KMS-11 (cell line): ENCODE measurements around the gene ATXN7L1.
"Not testable (repeated sequence)": the region's sequence is repeated elsewhere in the genome, so short reads cannot be mapped to it uniquely, and the experiment has no call there.

Source experiments
- H2AFZ ChIP-seq: fragments of 200-600 bp; sonication (generic); 2 replicates; pipeline ENCODE4 v1.6.1; 2016; ENCODE audit warnings: antibody characterized with exemption, mixed run types, low read depth
- H3K27ac ChIP-seq: fragments of 200-600 bp; sonication (generic); 2 replicates; pipeline ENCODE4 v1.6.1; 2016; ENCODE audit warnings: mild to moderate bottlenecking, mixed run types
- H3K27me3 ChIP-seq: fragments of 200-600 bp; sonication (generic); 2 replicates; pipeline ENCODE4 v1.6.1; 2017; ENCODE audit warnings: mild to moderate bottlenecking, low read depth, mixed run types, moderate library complexity; ENCODE audit not compliant: insufficient read depth
- H3K36me3 ChIP-seq: fragments of 200-600 bp; sonication (generic); 2 replicates; pipeline ENCODE4 v1.6.1; 2017; ENCODE audit warnings: mild to moderate bottlenecking, mixed run types; ENCODE audit not compliant: insufficient read depth
- H3K4me1 ChIP-seq: fragments of 200-600 bp; sonication (generic); 2 replicates; pipeline ENCODE4 v1.6.1; 2016; ENCODE audit warnings: mild to moderate bottlenecking, low read depth, mixed run types; ENCODE audit not compliant: poor library complexity, severe bottlenecking
- H3K4me2 ChIP-seq: fragments of 200-600 bp; sonication (generic); 2 replicates; pipeline ENCODE4 v1.7.0; 2016; ENCODE audit warnings: mild to moderate bottlenecking, mixed run types
- H3K4me3 ChIP-seq: fragments of 200-600 bp; sonication (generic); IDR thresholded peaks from 2 replicates; pipeline ENCODE4 v1.6.1; 2017; ENCODE audit warnings: low read depth, low read length, mixed read lengths; ENCODE audit not compliant: insufficient read depth
- H3K79me2 ChIP-seq: fragments of 200-600 bp; sonication (generic); 2 replicates; pipeline ENCODE4 v1.6.1; 2016; ENCODE audit warnings: low read depth, mixed run types; ENCODE audit not compliant: insufficient read depth
- H3K9ac ChIP-seq: fragments of 200-600 bp; sonication (generic); 2 replicates; pipeline ENCODE4 v1.6.1; 2016; ENCODE audit warnings: mild to moderate bottlenecking, mixed run types
- H4K20me1 ChIP-seq: fragments of 200-600 bp; sonication (generic); 2 replicates; pipeline ENCODE4 v1.6.1; 2016; ENCODE audit warnings: mild to moderate bottlenecking, mixed run types; ENCODE audit not compliant: insufficient read depth
- CTCF ChIP-seq: fragments of 200-600 bp; sonication (generic); conservative IDR thresholded peaks from 2 replicates; pipeline ENCODE4 v1.6.1; 2017; ENCODE audit warnings: low read depth, mild to moderate bottlenecking, antibody characterized with exemption, low read length, moderate library complexity, mixed read lengths

ATXN7L1 gene

GRCh38 chr7:105600720-105601550 is 275.5 kb downstream of the ATXN7L1 start:
- Histone ChIP-seq H3K4me1 (no peaks in the 10 kb centered on the region), H2AFZ (no peak overlapping the region), H4K20me1 (no peaks in the 10 kb centered on the region), H3K27me3 (no peaks in the 10 kb centered on the region), H3K4me3 (no peak overlapping the region), H3K36me3 (no peaks in the 10 kb centered on the region), H3K4me2 (no peak overlapping the region), H3K27ac (no peak overlapping the region), H3K9ac (no peak overlapping the region), H3K79me2 (no peaks in the 10 kb centered on the region)
- no peak for TF ChIP-seq CTCF

- Histone ChIP-seq H3K36me3 (no peaks in the 10 kb centered on the region), H3K4me1 (peaks cover 8% of the 10 kb centered on the region), H3K27me3 (no peaks in the 10 kb centered on the region), H2AFZ (no peak overlapping the region), H3K79me2 (no peaks in the 10 kb centered on the region), H4K20me1 (no peaks in the 10 kb centered on the region), H3K9ac (no peak overlapping the region), H3K27ac (no peak overlapping the region), H3K4me3 (no peak overlapping the region), H3K4me2 (no peak overlapping the region)
- TF ChIP-seq CTCF = no peak
These were observed 276.8 kb downstream of the ATXN7L1 start for GRCh38 chr7:105599551-105599950.

GRCh38 chr7:105599080-105599479 is 277.3 kb downstream of the ATXN7L1 start:
- not testable (repeated sequence) for H3K79me2 ChIP-seq, H4K20me1 ChIP-seq, H3K9ac ChIP-seq, H3K4me2 ChIP-seq, H3K4me3 ChIP-seq, H2AFZ ChIP-seq, H3K27ac ChIP-seq, H3K27me3 ChIP-seq, H3K36me3 ChIP-seq
- peaks cover 13% of the 10 kb centered on the region for H3K4me1 ChIP-seq

GRCh38 chr7:105596866-105597265 is 279.5 kb downstream of the ATXN7L1 start:
- peaks cover 32% of the 10 kb centered on the region for H3K4me1 ChIP-seq
- H2AFZ ChIP-seq = no peak overlapping the region
- H3K27ac ChIP-seq = no peak overlapping the region
- TF ChIP-seq CTCF = no peak
- no peak overlapping the region for H3K9ac ChIP-seq
- H3K79me2 ChIP-seq = no peaks in the 10 kb centered on the region
- H4K20me1 ChIP-seq = no peaks in the 10 kb centered on the region
- no peaks in the 10 kb centered on the region for H3K27me3 ChIP-seq
- H3K4me2 ChIP-seq = no peak overlapping the region
- no peak overlapping the region for H3K4me3 ChIP-seq
- H3K36me3 ChIP-seq = no peaks in the 10 kb centered on the region

- H3K4me2 ChIP-seq = peak overlapping the region; percentile 61
- no peaks in the 10 kb centered on the region for H3K27me3 ChIP-seq
- H3K9ac ChIP-seq = peak overlapping the region; percentile 31; the same call in 1 of the 2 replicates
- no peaks in the 10 kb centered on the region for H4K20me1 ChIP-seq
- H3K79me2 ChIP-seq = no peaks in the 10 kb centered on the region
- H3K27ac ChIP-seq = peak overlapping the region; percentile 68
- TF ChIP-seq CTCF = peak; percentile 69
- peak overlapping the region; percentile 50 for H2AFZ ChIP-seq
- no peaks in the 10 kb centered on the region for H3K36me3 ChIP-seq
- H3K4me3 ChIP-seq = no peak overlapping the region
- H3K4me1 ChIP-seq = peaks cover 60% of the 10 kb centered on the region
These were observed 282.4 kb downstream of the ATXN7L1 start for GRCh38 chr7:105594034-105594433.
